GM19372 (cell line): Measurements from ENCODE around the gene ATXN7L1.

Experiments used
- ATAC-seq: cut with Tn5 transposase; IDR thresholded peaks from one replicate; pipeline ENCODE4 v1.9.1; 2021; ENCODE audit warnings: mild to moderate bottlenecking, low read depth, moderate library complexity; ENCODE audit not compliant: unreplicated experiment

ATXN7L1 gene

GRCh38 chr7:105689067-105689819 is 187.2 kb downstream of the ATXN7L1 start:
- no peak for ATAC-seq

GRCh38 chr7:105688617-105689016 is 187.8 kb downstream of the ATXN7L1 start:
- no peak for ATAC-seq

- no peak for ATAC-seq
Observed at GRCh38 chr7:105685161-105685560, 191.2 kb downstream of the ATXN7L1 start.

- ATAC-seq: no peak
Observed at GRCh38 chr7:105682341-105683060, 193.9 kb downstream of the ATXN7L1 start.

- no peak for ATAC-seq
Observed at GRCh38 chr7:105680505-105681187, 195.8 kb downstream of the ATXN7L1 start.

- peak; percentile 48 for ATAC-seq
Observed at GRCh38 chr7:105678811-105679495, 197.4 kb downstream of the ATXN7L1 start.

GRCh38 chr7:105677817-105678573 is 198.4 kb downstream of the ATXN7L1 start:
- ATAC-seq: no peak

GRCh38 chr7:105677410-105677730 is 199.0 kb downstream of the ATXN7L1 start:
- ATAC-seq: no peak

- ATAC-seq: no peak
Observed at GRCh38 chr7:105675934-105676371, 200.4 kb downstream of the ATXN7L1 start.

GRCh38 chr7:105674200-105674920 is 202.0 kb downstream of the ATXN7L1 start:
- no peak for ATAC-seq

GRCh38 chr7:105673367-105674084 is 202.9 kb downstream of the ATXN7L1 start:
- no peak for ATAC-seq

GRCh38 chr7:105672801-105673200 is 203.6 kb downstream of the ATXN7L1 start:
- ATAC-seq: no peak

GRCh38 chr7:105666324-105666723 is 210.1 kb downstream of the ATXN7L1 start:
- no peak for ATAC-seq

GRCh38 chr7:105665684-105666083 is 210.7 kb downstream of the ATXN7L1 start:
- no peak for ATAC-seq

GRCh38 chr7:105664816-105665525 is 211.4 kb downstream of the ATXN7L1 start:
- ATAC-seq: no peak

- no peak for ATAC-seq
Observed at GRCh38 chr7:105662998-105663397, 213.4 kb downstream of the ATXN7L1 start.

GRCh38 chr7:105661625-105662024 is 214.8 kb downstream of the ATXN7L1 start:
- no peak for ATAC-seq

GRCh38 chr7:105656922-105657521 is 219.4 kb downstream of the ATXN7L1 start:
- no peak for ATAC-seq
